Upper lobe of right lung (tissue), 1 donor: ENCODE measurements around the gene RPS6KA2. TPM values are rescaled to one million over a fixed set of nuclear protein-coding genes. Genes with fewer than 3 reads are reported as not detected.

Source experiments
- ATAC-seq: fragments of 200-7000 bp; cut with Tn5 transposase; one replicate; pipeline ENCODE4 v1.9.1; 2020; ENCODE audit warnings: mild to moderate bottlenecking, moderate library complexity
- DNase-seq: peaks from one replicate; pipeline ENCODE4 v3.0.0-alpha.2; 2020
- H3K27ac ChIP-seq: fragments of 200-600 bp; one replicate; pipeline ENCODE4 v1.8.0; 2022
- H3K27me3 ChIP-seq: fragments of 200-600 bp; one replicate; pipeline ENCODE4 v1.8.0; 2022; ENCODE audit warnings: mild to moderate bottlenecking
- H3K36me3 ChIP-seq: fragments of 200-600 bp; one replicate; pipeline ENCODE4 v1.8.0; 2022
- H3K4me1 ChIP-seq: fragments of 200-600 bp; one replicate; pipeline ENCODE4 v1.8.0; 2022
- H3K4me3 ChIP-seq: fragments of 200-600 bp; one replicate; pipeline ENCODE4 v1.8.0; 2022; ENCODE audit warnings: mild to moderate bottlenecking
- H3K9me3 ChIP-seq: fragments of 200-600 bp; one replicate; pipeline ENCODE4 v1.8.0; 2022
- CTCF ChIP-seq: fragments of 200-600 bp; IDR thresholded peaks from one replicate; pipeline ENCODE4 v1.8.0; 2022; ENCODE audit warnings: antibody characterized with exemption
- intact Hi-C: fragments of 100-400 bp; cut with DNase I; formaldehyde crosslinking; loops from one replicate; pipeline ENCODE4 v1.11.0; 2022
- total RNA-seq: library from RNA; stranded (reverse); fragmentation: NEBNext Ultra II Directional; extraction: Animal tissue kit (Norgen Biotek cat#: 25700); gene quantifications from one replicate; pipeline ENCODE4 v1.2.1, GENCODE V29; 2021
- donor health status: DM: no; HTN: yes; CAD: no; lungs with severe emphysema.

The RPS6KA2 gene
- total RNA-seq, 1 donor from 2014 or later = 136 TPM

- H3K4me1 ChIP-seq = peaks cover 26% of the 10 kb centered on the region
- no peaks in the 10 kb centered on the region for H3K27me3 ChIP-seq
- DNase-seq (no peak), ATAC-seq (no peak)
- no peaks in the 10 kb centered on the region for H3K9me3 ChIP-seq
- H3K27ac ChIP-seq = no peak overlapping the region
- H3K36me3 ChIP-seq = no peaks in the 10 kb centered on the region
- TF ChIP-seq CTCF = no peak
- H3K4me3 ChIP-seq = no peak overlapping the region
- intact Hi-C loops = no loop called here
These were observed 74.5 kb downstream of the RPS6KA2 start for GRCh38 chr6:166552600-166552999.

GRCh38 chr6:166551754-166552495 lies 75.1 kb downstream of the RPS6KA2 start:
- no peak for DNase-seq
- no peak overlapping the region for H3K27ac ChIP-seq
- intact Hi-C loops = no loop called here
- peaks cover 20% of the 10 kb centered on the region for H3K4me1 ChIP-seq
- no peaks in the 10 kb centered on the region for H3K9me3 ChIP-seq
- no peak for TF ChIP-seq CTCF
- ATAC-seq = no peak
- H3K36me3 ChIP-seq = no peaks in the 10 kb centered on the region
- H3K27me3 ChIP-seq = no peaks in the 10 kb centered on the region
- H3K4me3 ChIP-seq = no peak overlapping the region

GRCh38 chr6:166546653-166547052 lies 80.4 kb downstream of the RPS6KA2 start:
- Histone ChIP-seq H3K9me3 (no peaks in the 10 kb centered on the region), H3K4me1 (peaks cover 15% of the 10 kb centered on the region), H3K27ac (no peak overlapping the region), H3K36me3 (no peaks in the 10 kb centered on the region), H3K27me3 (no peaks in the 10 kb centered on the region), H3K4me3 (no peak overlapping the region)
- no peak for ATAC-seq
- intact Hi-C loops = no loop called here
- DNase-seq = no peak
- no peak for TF ChIP-seq CTCF

GRCh38 chr6:166545156-166546034 lies 81.7 kb downstream of the RPS6KA2 start:
- H3K36me3 ChIP-seq = no peaks in the 10 kb centered on the region
- TF ChIP-seq CTCF = no peak
- no peak overlapping the region for H3K27ac ChIP-seq
- DNase-seq = no peak
- no peaks in the 10 kb centered on the region for H3K9me3 ChIP-seq
- no peak overlapping the region for H3K4me3 ChIP-seq
- peaks cover 19% of the 10 kb centered on the region for H3K4me1 ChIP-seq
- no peaks in the 10 kb centered on the region for H3K27me3 ChIP-seq
- intact Hi-C loops = no loop called here
- ATAC-seq = no peak

- no peaks in the 10 kb centered on the region for H3K9me3 ChIP-seq
- TF ChIP-seq CTCF = no peak
- no peaks in the 10 kb centered on the region for H3K27me3 ChIP-seq
- no peak overlapping the region for H3K4me3 ChIP-seq
- intact Hi-C loops = no loop called here
- DNase-seq = no peak
- no peak overlapping the region for H3K27ac ChIP-seq
- ATAC-seq = no peak
- no peaks in the 10 kb centered on the region for H3K36me3 ChIP-seq
- H3K4me1 ChIP-seq = peaks cover 20% of the 10 kb centered on the region
These were observed 82.8 kb downstream of the RPS6KA2 start for GRCh38 chr6:166544296-166544605.
